H1 (cell line): ENCODE measurements around the gene RNU5D-1. TPM values are rescaled to one million over a fixed set of nuclear protein-coding genes. Genes with fewer than 3 reads are reported as not detected.

Source experiments
- CTCF ChIA-PET: fragments of 300-600 bp; sonication (Branson Sonifier 250); formaldehyde crosslinking; loops from one replicate; lab custom pipeline; 2021; ENCODE audit not compliant: partially characterized antibody; lab: Charles Lee
- POLR2A ChIA-PET: fragments of 300-600 bp; sonication (Branson Sonifier 250); formaldehyde crosslinking; loops from one replicate; lab custom pipeline; 2021; ENCODE audit warnings: inconsistent platforms; ENCODE audit not compliant: partially characterized antibody; lab: Charles Lee
- DNase-seq, 2 experiments: peaks; one replicate each; pipeline versions ENCODE4 v3.0.0 to v3.0.0-alpha.2; 2010 to 2022; ENCODE audit warnings: low spot score in 2 of 2, low read depth in 1 of 2, mixed read lengths in 1 of 2
- FAIRE-seq: peaks from 2 replicates; lab custom pipeline; 2011; peaks lifted over from hg19 to GRCh38; lab: Jason Lieb, UNC
- H2AFZ ChIP-seq: 2 replicates; pipeline ENCODE4 v1.8.1; 2012; ENCODE audit warnings: low read length, inconsistent platforms
- H2AK5ac ChIP-seq: 2 replicates; pipeline ENCODE4 v1.6.1; 2013; ENCODE audit warnings: low read depth, low read length
- H2BK120ac ChIP-seq: replicated peaks from 2 replicates; pipeline ENCODE3; 2013; ENCODE audit warnings: low read depth, low read length, inconsistent platforms
- H2BK12ac ChIP-seq: 2 replicates; pipeline ENCODE4 v1.6.1; 2013; ENCODE audit warnings: low read depth, low read length
- H2BK15ac ChIP-seq: 2 replicates; pipeline ENCODE4 v1.6.1; 2013; ENCODE audit warnings: low read length
- H2BK20ac ChIP-seq: 2 replicates; pipeline ENCODE4 v1.6.1; 2013; ENCODE audit warnings: low read length
- H2BK5ac ChIP-seq: 2 replicates; pipeline ENCODE4 v1.6.1; 2013; ENCODE audit warnings: low read depth, low read length
- H3K14ac ChIP-seq: 2 replicates; pipeline ENCODE4 v1.6.1; 2013; ENCODE audit warnings: inconsistent platforms; ENCODE audit not compliant: insufficient read length
- H3K18ac ChIP-seq: 2 replicates; pipeline ENCODE4 v1.6.1; 2013; ENCODE audit warnings: low read length; ENCODE audit errors: extremely low read depth
- H3K23ac ChIP-seq: 2 replicates; pipeline ENCODE4 v1.6.1; 2013; ENCODE audit warnings: inconsistent platforms; ENCODE audit not compliant: insufficient read length
- H3K23me2 ChIP-seq: 2 replicates; pipeline ENCODE4 v1.6.1; 2013; ENCODE audit warnings: low read depth, low read length
- H3K27ac ChIP-seq: 2 replicates; pipeline ENCODE4 v1.6.1; 2011; ENCODE audit warnings: low read depth, low read length, inconsistent platforms
- H3K27me3 ChIP-seq, 4 experiments: replicated peaks in 1 of 4; 1 replicate in 1 of 4; 2 replicates in 3 of 4; pipeline versions ENCODE4 v1.6.1 to v1.8.1; 2011 to 2013; ENCODE audit warnings: low read length in 3 of 4, mild to moderate bottlenecking in 3 of 4, inconsistent platforms in 2 of 4, mixed read lengths in 2 of 4, moderate library complexity in 1 of 4; ENCODE audit not compliant: control insufficient read depth in 3 of 4, insufficient read depth in 3 of 4; ENCODE audit errors: extremely low read depth in 1 of 4
- H3K36me3 ChIP-seq, 4 experiments: 2 replicates each; pipeline versions ENCODE4 v1.6.1 to v1.8.1; 2011 to 2013; ENCODE audit warnings: mild to moderate bottlenecking in 4 of 4, low read length in 3 of 4, moderate library complexity in 2 of 4, control low read depth in 1 of 4, inconsistent platforms in 1 of 4; ENCODE audit not compliant: insufficient read depth in 4 of 4, control insufficient read depth in 2 of 4
- H3K4ac ChIP-seq: replicated peaks from 2 replicates; pipeline ENCODE3; 2013; ENCODE audit warnings: low read length, low read depth, mixed read lengths, inconsistent platforms; ENCODE audit not compliant: insufficient read length
- H3K4me1 ChIP-seq, 4 experiments: replicated peaks in 1 of 4; 1 replicate in 1 of 4; 2 replicates in 3 of 4; pipeline versions ENCODE4 v1.6.1 to v1.8.1; 2011 to 2013; ENCODE audit warnings: low read length in 3 of 4, inconsistent platforms in 2 of 4, mixed read lengths in 1 of 4; ENCODE audit not compliant: insufficient read depth in 4 of 4, control insufficient read depth in 3 of 4
- H3K4me2 ChIP-seq, 2 experiments: 2 replicates each; pipeline versions ENCODE4 v1.6.1 to v1.8.1; 2011 to 2013; ENCODE audit warnings: low read depth in 2 of 2, low read length in 2 of 2, control low read depth in 1 of 2, inconsistent platforms in 1 of 2, mild to moderate bottlenecking in 1 of 2; ENCODE audit not compliant: insufficient read depth in 1 of 2
- H3K4me3 ChIP-seq, 4 experiments: fragments of 200-600, 300-600 bp in 1 of 4; sonication (generic), shearing (Covaris generic), sonication (Bioruptor Twin) in 1 of 4; 2 replicates each; pipeline versions ENCODE4 v1.5.1 to v1.8.1; 2011 to 2016; ENCODE audit warnings: low read length in 4 of 4, low read depth in 3 of 4, control low read depth in 2 of 4, inconsistent platforms in 2 of 4, mild to moderate bottlenecking in 2 of 4, mixed read lengths in 1 of 4, moderate library complexity in 1 of 4; ENCODE audit not compliant: insufficient read depth in 2 of 4; ENCODE audit errors: extremely low read depth in 1 of 4
- H3K56ac ChIP-seq: replicated peaks from 2 replicates; pipeline ENCODE3; 2013; ENCODE audit warnings: low read depth, mild to moderate bottlenecking, mixed read lengths, low read length, inconsistent platforms; ENCODE audit not compliant: insufficient read length
- H3K79me1 ChIP-seq: 2 replicates; pipeline ENCODE4 v1.6.1; 2013; ENCODE audit warnings: low read depth, low read length, control low read depth
- H3K79me2 ChIP-seq, 2 experiments: 2 replicates each; pipeline versions ENCODE4 v1.6.1 to v1.8.1; 2012 to 2013; ENCODE audit warnings: low read length in 2 of 2, mild to moderate bottlenecking in 2 of 2, inconsistent platforms in 1 of 2; ENCODE audit not compliant: insufficient read depth in 2 of 2, control insufficient read depth in 1 of 2
- H3K9ac ChIP-seq, 4 experiments: replicated peaks in 1 of 4; 1 replicate in 1 of 4; 2 replicates in 3 of 4; pipeline versions ENCODE4 v1.6.1 to v1.8.1; 2011 to 2013; ENCODE audit warnings: low read depth in 3 of 4, low read length in 3 of 4, control low read depth in 2 of 4, mild to moderate bottlenecking in 2 of 4, moderate library complexity in 2 of 4, inconsistent platforms in 1 of 4; ENCODE audit errors: extremely low read depth in 1 of 4
- H3K9me3 ChIP-seq, 2 experiments: 2 replicates each; pipeline versions ENCODE4 v1.6.1 to v1.8.1; 2012 to 2013; ENCODE audit warnings: mild to moderate bottlenecking in 2 of 2, moderate library complexity in 2 of 2, control low read depth in 1 of 2, inconsistent platforms in 1 of 2, low read depth in 1 of 2, low read length in 1 of 2, mixed read lengths in 1 of 2; ENCODE audit not compliant: insufficient read depth in 2 of 2
- H4K20me1 ChIP-seq, 2 experiments: replicated peaks in 1 of 2; 2 replicates each; pipeline versions ENCODE3 to v1.8.1; 2011 to 2013; ENCODE audit warnings: inconsistent platforms in 2 of 2, low read length in 2 of 2, mild to moderate bottlenecking in 1 of 2; ENCODE audit not compliant: insufficient read depth in 2 of 2, control insufficient read depth in 1 of 2
- H4K5ac ChIP-seq: 2 replicates; pipeline ENCODE4 v1.6.1; 2013; ENCODE audit warnings: low read length, low read depth, mixed read lengths, inconsistent platforms; ENCODE audit not compliant: insufficient read length
- H4K8ac ChIP-seq: 2 replicates; pipeline ENCODE4 v1.8.0; 2013; ENCODE audit warnings: mild to moderate bottlenecking, moderate library complexity, low read length, inconsistent platforms; ENCODE audit not compliant: insufficient read depth; ENCODE audit errors: extremely low read depth
- H4K91ac ChIP-seq: replicated peaks from 2 replicates; pipeline ENCODE3; 2013; ENCODE audit warnings: low read length, mixed read lengths, inconsistent platforms; ENCODE audit not compliant: insufficient read length
- CHD2 ChIP-seq: IDR thresholded peaks from 2 replicates; pipeline ENCODE4 v1.6.1; 2012; ENCODE audit warnings: low read length, improper control_type of control experiment
- EP300 ChIP-seq, 2 experiments: IDR thresholded peaks; 1 replicate in 1 of 2; 2 replicates in 1 of 2; pipeline ENCODE4 v1.6.1; 2011 to 2012; ENCODE audit warnings: low read depth in 2 of 2, low read length in 2 of 2, mild to moderate bottlenecking in 2 of 2, borderline replicate concordance in 1 of 2, inconsistent platforms in 1 of 2, moderate library complexity in 1 of 2
- EZH2 ChIP-seq: fragments of 200-600 bp; sonication (generic); IDR thresholded peaks from 2 replicates; pipeline ENCODE4 v1.7.1; 2012; ENCODE audit warnings: low read depth, mild to moderate bottlenecking, moderate library complexity, low read length, inconsistent platforms; ENCODE audit not compliant: severe bottlenecking
- FOSL1 ChIP-seq: IDR thresholded peaks from 2 replicates; pipeline ENCODE4 v1.6.1; 2011; ENCODE audit warnings: mild to moderate bottlenecking, low read depth, low read length, moderate library complexity; ENCODE audit not compliant: insufficient read depth
- JUND ChIP-seq: IDR thresholded peaks from 2 replicates; pipeline ENCODE4 v1.6.1; 2011; ENCODE audit warnings: mild to moderate bottlenecking, improper control_type of control experiment, low read length
- KDM4A ChIP-seq: IDR thresholded peaks from one replicate; pipeline ENCODE4 v1.7.1; 2012; ENCODE audit warnings: low read depth, mild to moderate bottlenecking, moderate library complexity, low read length, inconsistent platforms; ENCODE audit not compliant: severe bottlenecking
- RBBP5 ChIP-seq: IDR thresholded peaks from 2 replicates; pipeline ENCODE4 v1.7.1; 2012; ENCODE audit warnings: low read depth, mild to moderate bottlenecking, inconsistent platforms, low read length, moderate library complexity, borderline replicate concordance
- SIN3A ChIP-seq, 2 experiments: IDR thresholded peaks in 1 of 2; conservative IDR thresholded peaks in 1 of 2; 2 replicates each; pipeline ENCODE4 v1.6.1; 2011 to 2012; ENCODE audit warnings: low read length in 2 of 2, improper control_type of control experiment in 1 of 2, low read depth in 1 of 2, mild to moderate bottlenecking in 1 of 2
- SP1 ChIP-seq: IDR thresholded peaks from 2 replicates; pipeline ENCODE4 v1.6.1; 2011; ENCODE audit warnings: low read depth, low read length
- SUZ12 ChIP-seq: fragments of 200-600 bp; sonication (generic); IDR thresholded peaks from 2 replicates; pipeline ENCODE4 v1.6.1; 2012; ENCODE audit warnings: mild to moderate bottlenecking, inconsistent platforms, low read length, moderate library complexity, mixed read lengths
- TCF12 ChIP-seq: IDR thresholded peaks from 2 replicates; pipeline ENCODE4 v1.6.1; 2011; ENCODE audit warnings: low read depth, mild to moderate bottlenecking, low read length
- TEAD4 ChIP-seq: IDR thresholded peaks from 2 replicates; pipeline ENCODE4 v1.6.1; 2012; ENCODE audit warnings: low read depth, low read length, inconsistent platforms, mixed read lengths
- YY1 ChIP-seq: IDR thresholded peaks from 2 replicates; pipeline ENCODE4 v1.6.1; 2011; ENCODE audit warnings: low read depth, mild to moderate bottlenecking, low read length
- WGBS, 2 experiments: shearing (Covaris generic) in 1 of 2; methylation state at CpG; one replicate each; pipeline versions ENCODE4 v1.1.6 to v1.1.7; 2013 to 2015; ENCODE audit warnings: low lambda C conversion rate in 2 of 2, mixed read lengths in 2 of 2, inconsistent platforms in 1 of 2, low coverage in 1 of 2, missing lambda C conversion rate in 1 of 2; ENCODE audit not compliant: insufficient replicate concordance in 2 of 2, insufficient coverage in 1 of 2, insufficient read length in 1 of 2; ENCODE audit errors: extremely low coverage in 1 of 2, missing lambda C conversion rate in 1 of 2; 5-methylcytosine and 5-hydroxymethylcytosine counted together
- polyA plus RNA-seq, 7 experiments: library from polyadenylated mRNA; depleted of rRNA in 3 of 7; stranded (reverse) in 5 of 7; unstranded in 2 of 7; fragments of >200 nt in 5 of 7; fragments of 200-250 nt in 2 of 7; gene quantifications; 1 replicate in 5 of 7; 2 replicates in 1 of 7; 4 replicates in 1 of 7; pipeline versions ENCODE4 v1.2.1 to v1.2.3, GENCODE V29; 2011 to 2013; ENCODE audit warnings: missing spikeins in 2 of 7, mixed read lengths in 2 of 7
- total RNA-seq: library from RNA; stranded (reverse); fragmentation: NEBNext Ultra II Directional; extraction: Animal tissue kit (Norgen Biotek cat#: 25700); gene quantifications from 2 replicates; pipeline ENCODE4 v1.2.1, GENCODE V29; 2021

The RNU5D-1 gene
- total and polyA plus RNA-seq, 2 of the 8 experiments (the other 6 are each of a cell fraction or from before 2014, with no cell fraction given): under 0.01 TPM; not detected in 1

DNA sequence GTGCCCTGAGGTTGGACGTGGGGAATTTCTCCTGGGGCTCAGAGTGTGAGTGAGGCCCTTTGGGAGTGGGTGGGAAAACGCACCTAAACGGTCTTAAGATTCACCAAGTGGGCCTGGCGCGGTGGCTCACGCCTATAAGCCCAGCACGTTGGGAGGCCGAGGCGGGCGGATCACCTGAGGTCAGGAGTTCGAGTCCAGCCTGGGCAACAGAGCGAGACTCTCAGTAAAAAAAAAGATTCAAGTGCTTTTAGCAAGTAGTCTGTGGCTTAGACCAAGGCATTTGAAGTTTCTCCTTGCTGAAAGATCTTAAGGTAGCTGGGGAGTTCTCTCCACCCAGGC, 45.7 kb upstream of the RNU5D-1 start:
- H3K23ac ChIP-seq: no peak overlapping the region
- H3K23me2 ChIP-seq: peaks cover 16% of the 10 kb centered on the region
- no peak overlapping the region for H2AK5ac ChIP-seq
- CTCF ChIA-PET: interaction anchor here (0.9 to 4.1 kb wide), 6 partner anchors 9 to 45 kb away, joined by 3 to 21 read pairs (median 4); partner anchors contain the start of gene RNU5D-1
- H4K91ac ChIP-seq: no peak overlapping the region
- peak overlapping the region; percentile 85; the same call in 1 of the 2 replicates for H3K27ac ChIP-seq
- peaks cover 24 to 54% (median 34%) of the 10 kb centered on the region in 4 experiments for H3K36me3 ChIP-seq
- no peak overlapping the region for H2BK120ac ChIP-seq
- H3K9me3 ChIP-seq: no peaks in the 10 kb centered on the region
- H2BK20ac ChIP-seq: no peak overlapping the region
- H2BK12ac ChIP-seq: no peak overlapping the region
- H3K27me3 ChIP-seq: no peaks in the 10 kb centered on the region
- H3K18ac ChIP-seq: 0 out of 2 replicates have a peak overlapping the region, but pooled peaks have one; percentile 24
- H3K4me1 ChIP-seq: peaks cover 0 to 8% (median 2%) of the 10 kb centered on the region in 4 experiments; a peak in 5 of 7 replicates
- peak overlapping the region; percentile 96; the same call in 1 of the 2 replicates for H2BK5ac ChIP-seq
- no peak for DNase-seq
- H2BK15ac ChIP-seq: no peak overlapping the region
- peak overlapping the region; percentile 68 to 95 (median 84) for H3K4me3 ChIP-seq
- no peak overlapping the region for H4K5ac ChIP-seq
- WGBS, 2 experiments: 50% methylated on average over 12 of the region's 12 CpGs; no CpG with 5 or more reads in 1 of the 2 experiments
- peak overlapping the region; percentile 93 to 98 for H3K4me2 ChIP-seq
- H3K79me1 ChIP-seq: peaks cover 3% of the 10 kb centered on the region; the same call in 1 of the 2 replicates
- no peak overlapping the region for H3K4ac ChIP-seq
- peaks cover 13 to 21% of the 10 kb centered on the region in 2 experiments for H4K20me1 ChIP-seq
- POLR2A ChIA-PET: interaction anchor here (0.6 to 23.6 kb wide), 19 partner anchors 12 to 745 kb away, joined by 3 to 428 read pairs (median 17); partner anchors contain the start of genes BEST4, BTBD19, DYNLT4 and KIF2C
- H3K14ac ChIP-seq: no peak overlapping the region
- TF ChIP-seq KDM4A (no peak), SP1 (no peak), FOSL1 (no peak), EZH2 (no peak), RBBP5 (no peak), SIN3A (conservative IDR thresholded peaks at IDR 0.05 in 1 of 2, IDR thresholded peaks at IDR 0.05 in 1 of 2; ENCODE audit: low read depth in 1 of 2, low read length in 2 of 2) (no peak), CHD2 (no peak), SUZ12 (no peak), TCF12 (no peak), YY1 (no peak), EP300 (IDR thresholded peaks at IDR 0.05; ENCODE audit: borderline replicate concordance in 1 of 2, low read depth in 2 of 2, low read length in 2 of 2) (no peak), JUND (no peak), TEAD4 (no peak)
- no peak for FAIRE-seq
- H3K79me2 ChIP-seq: peaks cover 15 to 33% of the 10 kb centered on the region in 2 experiments
- H2AFZ ChIP-seq: no peak overlapping the region
- no peak overlapping the region for H3K56ac ChIP-seq
- H3K9ac ChIP-seq: peak overlapping the region; percentile 96 to 100 (median 96)
- H4K8ac ChIP-seq: 0 out of 2 replicates have a peak overlapping the region, but pooled peaks have one; percentile 65
